ENCODE results near the gene ZNF385C. TPM values are rescaled to one million over a fixed set of nuclear protein-coding genes. Genes with fewer than 3 reads are reported as not detected.
A peak's percentile ranks its signal among the peaks of the same experiment; 100 is the strongest.

ZNF385C gene
- total RNA-seq, 4 donors from 2014 or later = 0.26 to 0.78 TPM; not detected in 2

DNA sequence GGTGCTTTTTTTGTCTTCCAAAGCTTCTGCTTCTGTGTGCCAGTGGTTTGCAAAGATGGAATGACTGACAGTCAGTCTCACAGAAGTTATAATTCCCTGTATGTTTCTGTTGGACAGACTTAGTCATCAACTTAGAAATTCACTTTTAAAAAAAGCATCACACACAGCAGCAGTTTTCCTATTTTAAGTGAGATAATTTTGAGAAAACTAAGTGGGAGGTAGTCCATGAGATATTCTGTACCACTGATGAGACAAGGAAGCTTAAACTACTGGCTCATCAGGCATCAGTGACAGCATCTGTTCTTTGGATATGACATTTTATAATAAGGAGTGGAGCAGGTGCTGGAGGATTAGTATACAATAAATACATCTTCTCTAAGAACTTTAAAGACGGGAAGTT lies 111.6 kb downstream of the ZNF385C start:
- ATAC-seq = no peak
- in situ Hi-C loops (cut with MboI; ENCODE audit: low sequenced_read_pairs in 4 of 4) (no loop called here), intact Hi-C loops (cut with DNase I; ENCODE audit: low total_unique reads) (no loop called here)
- Histone ChIP-seq H3K27me3 (no peaks in the 10 kb centered on the region), H3K9me3 (no peaks in the 10 kb centered on the region), H3K4me1 (peaks cover 0 to 10% of the 10 kb centered on the region in 2 donors), H3K36me3 (peaks cover 2 to 86% of the 10 kb centered on the region in 2 donors), H3K27ac (no peak overlapping the region), H3K4me3 (no peak overlapping the region)
- no peak for DNase-seq
- no peak for TF ChIP-seq POLR2A (IDR thresholded peaks at IDR 0.05)
- TF ChIP-seq, protein P1, sequence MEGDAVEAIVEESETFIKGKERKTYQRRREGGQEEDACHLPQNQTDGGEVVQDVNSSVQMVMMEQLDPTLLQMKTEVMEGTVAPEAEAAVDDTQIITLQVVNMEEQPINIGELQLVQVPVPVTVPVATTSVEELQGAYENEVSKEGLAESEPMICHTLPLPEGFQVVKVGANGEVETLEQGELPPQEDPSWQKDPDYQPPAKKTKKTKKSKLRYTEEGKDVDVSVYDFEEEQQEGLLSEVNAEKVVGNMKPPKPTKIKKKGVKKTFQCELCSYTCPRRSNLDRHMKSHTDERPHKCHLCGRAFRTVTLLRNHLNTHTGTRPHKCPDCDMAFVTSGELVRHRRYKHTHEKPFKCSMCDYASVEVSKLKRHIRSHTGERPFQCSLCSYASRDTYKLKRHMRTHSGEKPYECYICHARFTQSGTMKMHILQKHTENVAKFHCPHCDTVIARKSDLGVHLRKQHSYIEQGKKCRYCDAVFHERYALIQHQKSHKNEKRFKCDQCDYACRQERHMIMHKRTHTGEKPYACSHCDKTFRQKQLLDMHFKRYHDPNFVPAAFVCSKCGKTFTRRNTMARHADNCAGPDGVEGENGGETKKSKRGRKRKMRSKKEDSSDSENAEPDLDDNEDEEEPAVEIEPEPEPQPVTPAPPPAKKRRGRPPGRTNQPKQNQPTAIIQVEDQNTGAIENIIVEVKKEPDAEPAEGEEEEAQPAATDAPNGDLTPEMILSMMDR (IDR thresholded peaks at IDR 0.05 in 4 of 5, conservative IDR thresholded peaks at IDR 0.05 in 1 of 5) = no peak

DNA sequence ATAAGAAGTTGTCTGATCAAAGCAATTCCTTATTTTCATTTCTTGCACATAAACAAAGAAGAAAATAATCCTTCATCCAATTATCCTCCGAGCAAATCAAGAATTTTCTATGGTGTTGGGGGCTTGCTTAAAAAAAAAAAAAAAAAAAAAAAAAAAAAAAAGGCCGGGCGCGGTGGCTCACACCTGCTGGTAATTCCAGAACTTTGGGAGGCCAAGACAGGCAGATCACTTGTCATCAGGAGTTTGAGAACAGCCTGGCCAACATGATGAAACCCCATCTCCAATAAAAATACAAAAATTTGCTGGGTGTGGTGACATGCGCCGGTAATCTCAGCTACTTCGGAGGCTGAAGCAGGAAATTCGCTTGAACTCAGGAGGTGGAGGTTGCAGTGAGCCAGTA lies 112.4 kb downstream of the ZNF385C start:
- H3K9me3 ChIP-seq = no peaks in the 10 kb centered on the region
- peaks cover 1 to 89% of the 10 kb centered on the region in 2 donors for H3K36me3 ChIP-seq
- in situ Hi-C loops (cut with MboI; ENCODE audit: low sequenced_read_pairs in 4 of 4) = no loop called here
- no peak overlapping the region for H3K27ac ChIP-seq
- H3K27me3 ChIP-seq = no peaks in the 10 kb centered on the region
- no peak overlapping the region for H3K4me3 ChIP-seq
- DNase-seq = no peak
- TF ChIP-seq, protein P1 (IDR thresholded peaks at IDR 0.05 in 4 of 5, conservative IDR thresholded peaks at IDR 0.05 in 1 of 5) = no peak
- TF ChIP-seq POLR2A (IDR thresholded peaks at IDR 0.05) = no peak
- peaks cover 0 to 6% of the 10 kb centered on the region in 2 donors for H3K4me1 ChIP-seq
- peak in 1 of 2 donors; percentile 38 for ATAC-seq
- intact Hi-C loops (cut with DNase I; ENCODE audit: low total_unique reads) = no loop called here

DNA sequence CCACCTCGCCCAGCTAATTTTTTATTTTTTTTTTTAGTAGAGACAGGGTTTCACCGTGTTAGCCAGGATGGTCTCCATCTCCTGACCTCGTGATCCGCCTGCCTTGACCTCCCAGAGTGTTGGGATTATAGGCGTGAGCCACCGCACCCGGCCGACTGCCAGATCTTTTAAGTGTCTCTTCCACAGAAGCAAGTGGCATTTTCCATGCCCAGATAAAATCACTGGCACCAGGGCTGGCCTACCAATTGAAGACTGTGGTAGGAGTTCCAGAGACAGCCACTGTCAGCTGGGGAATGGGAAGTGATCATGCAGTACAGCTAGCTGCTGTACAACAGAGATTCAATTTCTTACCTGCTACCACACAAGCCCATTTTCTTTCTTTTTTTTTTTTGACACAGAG lies 113.8 kb downstream of the ZNF385C start:
- no peak for ATAC-seq

DNA sequence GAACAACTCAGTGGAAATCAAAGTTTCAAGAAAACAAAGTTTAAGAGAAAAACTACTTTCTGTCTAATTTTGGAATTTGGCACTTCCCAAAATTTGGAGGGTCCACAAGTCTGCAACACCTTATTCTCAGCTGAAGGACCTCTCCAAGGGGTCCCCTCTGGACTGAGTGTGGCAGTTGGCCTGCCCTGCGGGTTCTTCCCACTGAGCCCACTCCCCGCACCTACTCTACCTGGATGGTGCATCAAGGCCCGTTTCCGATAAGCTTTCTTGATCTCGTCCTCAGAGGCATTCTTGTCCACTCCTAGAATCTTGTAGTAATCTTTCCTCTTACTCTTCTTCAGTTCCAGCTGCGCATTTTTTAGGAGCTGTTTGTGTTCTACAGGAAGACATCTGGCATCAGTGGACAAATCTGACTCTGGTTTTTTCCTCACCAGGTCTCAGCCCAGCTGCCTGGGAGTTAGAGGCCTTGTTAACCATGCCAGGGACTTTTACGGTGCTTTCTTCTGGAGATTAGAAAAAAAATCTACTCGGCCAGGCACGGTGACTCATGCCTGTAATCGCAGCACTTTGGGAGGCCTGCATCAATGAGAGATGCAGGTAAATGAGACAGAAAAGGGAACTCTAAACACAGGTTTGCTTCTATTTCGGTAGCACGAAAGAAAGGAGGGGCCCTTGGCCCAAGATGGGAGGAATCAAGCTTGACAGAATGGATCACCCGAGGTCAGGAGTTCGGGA lies 116.1 kb downstream of the ZNF385C start:
- no peaks in the 10 kb centered on the region for H3K9me3 ChIP-seq
- ATAC-seq = peak in 1 of 2 donors; percentile 63
- H3K4me1 ChIP-seq = peaks cover 0 to 6% of the 10 kb centered on the region in 2 donors
- H3K36me3 ChIP-seq = peaks cover 0 to 87% of the 10 kb centered on the region in 2 donors
- intact Hi-C loops (cut with DNase I; ENCODE audit: low total_unique reads) (no loop called here), in situ Hi-C loops (cut with MboI; ENCODE audit: low sequenced_read_pairs in 4 of 4) (no loop called here)
- H3K4me3 ChIP-seq = no peak overlapping the region
- DNase-seq = no peak
- peak overlapping the region in 1 of 4 donors; percentile 42 for H3K27ac ChIP-seq
- H3K27me3 ChIP-seq = no peaks in the 10 kb centered on the region
- TF ChIP-seq POLR2A (IDR thresholded peaks at IDR 0.05) = no peak
- TF ChIP-seq, protein P1 (IDR thresholded peaks at IDR 0.05 in 4 of 5, conservative IDR thresholded peaks at IDR 0.05 in 1 of 5) = no peak

More for the DNA sequence above, 113.8 kb downstream of the ZNF385C start:
- Histone ChIP-seq H3K4me1 (peaks cover 0 to 6% of the 10 kb centered on the region in 2 donors), H3K27me3 (no peaks in the 10 kb centered on the region), H3K36me3 (peaks cover 0 to 88% of the 10 kb centered on the region in 2 donors), H3K9me3 (no peaks in the 10 kb centered on the region), H3K27ac (no peak overlapping the region), H3K4me3 (no peak overlapping the region)
- intact Hi-C loops (cut with DNase I; ENCODE audit: low total_unique reads) (no loop called here), in situ Hi-C loops (cut with MboI; ENCODE audit: low sequenced_read_pairs in 4 of 4) (no loop called here)
- no peak for DNase-seq
- TF ChIP-seq, protein P1 (IDR thresholded peaks at IDR 0.05 in 4 of 5, conservative IDR thresholded peaks at IDR 0.05 in 1 of 5) = no peak
- no peak for TF ChIP-seq POLR2A (IDR thresholded peaks at IDR 0.05)

Measured in gastrocnemius medialis (tissue), 4 donors.